PC-9 (cell line): ENCODE measurements around the gene SUMF2. TPM values are rescaled to one million over a fixed set of nuclear protein-coding genes. Genes with fewer than 3 reads are reported as not detected.
"Not testable (repeated sequence)": the region's sequence is repeated elsewhere in the genome, so short reads cannot be mapped to it uniquely, and the experiment has no call there.

Source experiments
- BruUV-seq: library from RNA; stranded (reverse); fragments of 400-500 nt; replicated peaks from 2 replicates; lab custom pipeline; 2021; lab: Mats Ljungman, UMichigan
- CTCF ChIA-PET: fragments of 300-600 bp; sonication (Branson Sonifier 250); formaldehyde crosslinking; loops from one replicate; lab custom pipeline; 2022; ENCODE audit warnings: antibody characterized with exemption; lab: Charles Lee
- POLR2A ChIA-PET: fragments of 300-600 bp; sonication (Branson Sonifier 250); formaldehyde crosslinking; loops from one replicate; lab custom pipeline; 2022; ENCODE audit warnings: antibody characterized with exemption; ENCODE audit not compliant: unreplicated experiment; lab: Charles Lee
- DNase-seq, 2 experiments: peaks; one replicate each; pipeline versions ENCODE4 v3.0.0 to v3.0.0-alpha.2; 2015 to 2022; ENCODE audit warnings: mixed read lengths in 1 of 2
- H2AFZ ChIP-seq: fragments of 200-600 bp; sonication (generic); 2 replicates; pipeline ENCODE4 v1.8.1; 2017; ENCODE audit warnings: antibody characterized with exemption
- H3F3A ChIP-seq: fragments of 200-600 bp; sonication (generic); 2 replicates; pipeline ENCODE4 v1.8.1; 2017; ENCODE audit warnings: antibody characterized with exemption, mild to moderate bottlenecking, low read depth; ENCODE audit not compliant: insufficient read depth
- H3K27ac ChIP-seq: fragments of 200-600 bp; sonication (generic); 2 replicates; pipeline ENCODE4 v1.6.1; 2016; ENCODE audit warnings: mixed run types
- H3K27me3 ChIP-seq: fragments of 200-600 bp; sonication (generic); 2 replicates; pipeline ENCODE4 v1.6.1; 2016; ENCODE audit warnings: low read depth, mixed run types; ENCODE audit not compliant: insufficient read depth
- H3K36me3 ChIP-seq: fragments of 200-600 bp; sonication (generic); 2 replicates; pipeline ENCODE4 v1.6.1; 2016; ENCODE audit warnings: low read depth, mixed run types
- H3K4me1 ChIP-seq: fragments of 200-600 bp; sonication (generic); replicated peaks from 2 replicates; pipeline ENCODE4 v1.6.1; 2016; ENCODE audit warnings: mixed run types; ENCODE audit not compliant: insufficient read depth
- H3K4me2 ChIP-seq: fragments of 200-600 bp; sonication (generic); 2 replicates; pipeline ENCODE4 v1.6.1; 2017; ENCODE audit warnings: mixed run types
- H3K4me3 ChIP-seq: fragments of 200-600 bp; sonication (generic); 2 replicates; pipeline ENCODE4 v1.6.1; 2016; ENCODE audit warnings: mixed run types
- H3K79me2 ChIP-seq: fragments of 200-600 bp; sonication (generic); 2 replicates; pipeline ENCODE4 v1.6.1; 2017; ENCODE audit warnings: low read depth, mixed run types
- H3K9me2 ChIP-seq: fragments of 200-600 bp; sonication (generic); 2 replicates; pipeline ENCODE4 v1.8.1; 2017; ENCODE audit warnings: mild to moderate bottlenecking; ENCODE audit not compliant: insufficient read depth
- H3K9me3 ChIP-seq: fragments of 200-600 bp; sonication (generic); 2 replicates; pipeline ENCODE4 v1.8.1; 2016; ENCODE audit warnings: low read depth; ENCODE audit not compliant: insufficient read depth
- H4K20me1 ChIP-seq: fragments of 200-600 bp; sonication (generic); 2 replicates; pipeline ENCODE4 v1.8.1; 2017; ENCODE audit not compliant: insufficient read depth
- CTCF ChIP-seq: fragments of 200-600 bp; sonication (generic); conservative IDR thresholded peaks from 2 replicates; pipeline ENCODE4 v1.6.1; 2017; ENCODE audit warnings: mixed run types, antibody characterized with exemption, mild to moderate bottlenecking, moderate library complexity
- EZH2 ChIP-seq: fragments of 200-600 bp; sonication (generic); IDR thresholded peaks from 2 replicates; pipeline ENCODE4 v1.8.0; 2017; ENCODE audit warnings: antibody characterized with exemption, low read depth
- intact Hi-C: fragments of 100-400 bp; cut with micrococcal nuclease; formaldehyde crosslinking; loops from one replicate; pipeline ENCODE4 v1.10.0; 2022; ENCODE audit not compliant: unreplicated experiment
- total RNA-seq: library from RNA; stranded (reverse); gene quantifications from 2 replicates; pipeline ENCODE4 v1.2.3, GENCODE V29; 2021

The SUMF2 gene
- total RNA-seq, 1 experiment from 2014 or later: 256 TPM

DNA sequence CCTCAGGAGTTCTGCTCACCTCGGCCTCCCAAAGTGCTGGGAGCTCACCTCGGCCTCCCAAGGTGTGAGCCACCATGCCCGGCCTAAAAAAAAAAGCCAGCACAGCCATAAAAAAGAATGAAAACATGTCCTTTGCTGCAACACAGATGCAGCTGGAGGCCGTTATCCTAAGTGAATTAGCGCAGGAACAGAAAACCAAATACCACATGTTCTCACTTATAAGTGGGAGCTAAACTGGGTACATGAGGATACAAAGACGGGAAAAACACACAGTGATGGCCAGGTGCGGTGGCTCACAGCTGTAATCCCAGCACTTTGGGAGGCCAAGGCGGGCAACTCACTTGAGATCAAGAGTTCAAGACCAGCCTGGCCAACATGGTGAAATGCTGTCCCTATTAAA is 33.7 kb upstream of the SUMF2 start:
- Histone ChIP-seq H4K20me1 (peaks cover 18% of the 10 kb centered on the region), H3K36me3 (peaks cover 48% of the 10 kb centered on the region), H3K4me1 (peaks cover 5% of the 10 kb centered on the region), H3K4me2 (no peak overlapping the region), H2AFZ (no peak overlapping the region), H3K27me3 (no peaks in the 10 kb centered on the region), H3F3A (peaks cover 33% of the 10 kb centered on the region), H3K79me2 (peaks cover 31% of the 10 kb centered on the region), H3K9me3 (no peaks in the 10 kb centered on the region), H3K9me2 (no peaks in the 10 kb centered on the region), H3K27ac (no peak overlapping the region), H3K4me3 (no peak overlapping the region)
- ChIA-PET POLR2A (no interaction called here), CTCF (no interaction called here)
- TF ChIP-seq CTCF: no peak
- no peak for TF ChIP-seq EZH2
- BruUV-seq: no TSS peak
- no peak for DNase-seq
- intact Hi-C loops: no loop called here

- H3K4me2 ChIP-seq: peak overlapping the region; percentile 70
- H3K9me3 ChIP-seq, POLR2A ChIA-PET, H3K4me3 ChIP-seq, BruUV-seq, DNase-seq, intact Hi-C loops, H3K27ac ChIP-seq, H2AFZ ChIP-seq, H3K9me2 ChIP-seq, H3K27me3 ChIP-seq, H3K4me1 ChIP-seq, CTCF ChIA-PET: not testable (repeated sequence)
- peaks cover 48% of the 10 kb centered on the region for H3K36me3 ChIP-seq
- H3K79me2 ChIP-seq: peaks cover 28% of the 10 kb centered on the region
- peaks cover 11% of the 10 kb centered on the region for H4K20me1 ChIP-seq
- H3F3A ChIP-seq: peaks cover 31% of the 10 kb centered on the region
These were observed 32.5 kb upstream of the SUMF2 start for GRCh38 chr7:56031556-56031955.

- H3K9me2 ChIP-seq, H3K27me3 ChIP-seq, H3K9me3 ChIP-seq, H2AFZ ChIP-seq, BruUV-seq, DNase-seq, intact Hi-C loops, H3K27ac ChIP-seq, H4K20me1 ChIP-seq, H3K4me1 ChIP-seq: not testable (repeated sequence)
- CTCF ChIA-PET: interaction anchor here (0.6 to 0.7 kb wide), 4 partner anchors 8 to 18 kb away, joined by 4 to 9 read pairs (median 6); partner anchors contain the start of gene PSPH
- Histone ChIP-seq H3K4me2 (peak overlapping the region; percentile 70), H3K79me2 (peaks cover 34% of the 10 kb centered on the region), H3K4me3 (peak overlapping the region; percentile 55; the same call in 1 of the 2 replicates), H3F3A (peaks cover 36% of the 10 kb centered on the region), H3K36me3 (peaks cover 37% of the 10 kb centered on the region)
- POLR2A ChIA-PET: interaction anchor here (0.6 kb wide), 1 partner anchor 32 kb away, joined by 11 read pairs; no protein-coding TSS in a partner anchor
These were observed 31.5 kb upstream of the SUMF2 start for GRCh38 chr7:56032578-56032977.

DNA sequence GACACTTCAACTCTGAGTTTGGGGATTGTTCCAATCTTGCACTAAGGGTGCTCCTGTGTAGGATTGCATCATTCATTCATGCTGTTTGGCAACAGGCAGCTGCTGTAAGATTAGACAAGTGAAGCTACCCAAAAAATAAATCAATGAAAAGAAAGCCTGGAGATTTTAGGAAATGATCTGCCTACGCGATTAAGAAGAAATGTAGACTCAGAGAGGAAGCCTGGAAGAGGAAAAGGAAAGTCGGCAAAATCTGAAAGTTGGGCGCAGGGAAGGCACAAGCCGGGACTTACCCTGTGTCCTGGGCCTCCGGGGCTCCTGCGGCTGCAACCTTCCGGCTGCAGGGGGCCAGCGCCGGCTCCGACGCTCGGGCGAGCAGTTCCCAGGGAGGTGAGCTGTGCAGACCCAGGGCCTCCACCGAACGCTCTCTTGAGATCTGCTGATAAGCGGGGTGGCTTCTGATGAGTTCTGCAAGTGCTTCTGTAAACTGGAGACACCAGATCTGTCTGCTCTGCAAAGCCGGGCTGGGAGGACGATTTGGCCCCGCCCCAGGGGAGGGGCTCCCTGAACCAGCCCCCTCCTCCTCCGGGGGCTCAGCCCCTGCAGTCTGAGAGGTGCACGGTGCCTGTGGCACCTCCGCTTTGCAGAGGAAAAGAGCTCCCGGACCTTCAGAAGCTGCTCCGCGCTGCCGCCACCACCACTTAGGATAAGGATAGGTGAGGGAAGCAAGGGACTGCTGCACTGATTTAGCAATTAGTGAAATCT is 30.2 kb upstream of the SUMF2 start:
- H3F3A ChIP-seq: peaks cover 36% of the 10 kb centered on the region
- ChIA-PET POLR2A (no interaction called here), CTCF (interaction anchor here (0.8 kb wide), 1 partner anchor 41 kb away, joined by 14 read pairs; no protein-coding TSS in a partner anchor)
- H3K9me2 ChIP-seq: no peaks in the 10 kb centered on the region
- H4K20me1 ChIP-seq: peaks cover 5% of the 10 kb centered on the region; the same call in 1 of the 2 replicates
- H2AFZ ChIP-seq: peak overlapping the region; percentile 63
- peak overlapping the region; percentile 70 for H3K4me2 ChIP-seq
- intact Hi-C loops: no loop called here
- no peak for TF ChIP-seq EZH2
- TF ChIP-seq CTCF: peak; percentile 35; the same call in 1 of the 2 replicates
- peaks cover 34% of the 10 kb centered on the region for H3K79me2 ChIP-seq
- no peaks in the 10 kb centered on the region for H3K9me3 ChIP-seq
- peak; percentile 73 to 79 for DNase-seq
- peak overlapping the region; percentile 55 for H3K4me3 ChIP-seq
- peaks cover 5% of the 10 kb centered on the region for H3K4me1 ChIP-seq
- H3K36me3 ChIP-seq: peaks cover 32% of the 10 kb centered on the region
- peak overlapping the region; percentile 45 for H3K27ac ChIP-seq
- no peaks in the 10 kb centered on the region for H3K27me3 ChIP-seq
- BruUV-seq: no TSS peak
